ENCODE data around the gene SEMA6D.

DNA sequence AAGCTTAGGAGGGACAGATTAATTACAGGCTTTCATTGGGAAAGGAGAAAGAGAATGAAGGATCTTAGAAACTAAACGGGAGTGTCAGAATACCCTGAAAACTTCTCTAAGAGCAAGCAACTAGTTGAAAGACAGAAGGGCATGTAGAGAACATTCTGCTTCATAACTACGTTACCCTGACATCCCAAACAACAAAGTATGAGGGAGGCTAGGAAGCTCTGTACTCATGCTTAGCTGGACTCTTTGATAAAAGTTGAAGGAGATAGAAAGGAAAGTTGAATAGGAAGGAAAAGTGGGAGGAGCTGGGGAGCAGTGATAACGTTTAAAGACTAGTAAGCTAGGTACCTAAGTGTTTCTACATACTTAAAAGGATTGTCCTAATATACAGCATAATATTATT, 64.2 kb downstream of the SEMA6D start:
- TF ChIP-seq, protein P1, sequence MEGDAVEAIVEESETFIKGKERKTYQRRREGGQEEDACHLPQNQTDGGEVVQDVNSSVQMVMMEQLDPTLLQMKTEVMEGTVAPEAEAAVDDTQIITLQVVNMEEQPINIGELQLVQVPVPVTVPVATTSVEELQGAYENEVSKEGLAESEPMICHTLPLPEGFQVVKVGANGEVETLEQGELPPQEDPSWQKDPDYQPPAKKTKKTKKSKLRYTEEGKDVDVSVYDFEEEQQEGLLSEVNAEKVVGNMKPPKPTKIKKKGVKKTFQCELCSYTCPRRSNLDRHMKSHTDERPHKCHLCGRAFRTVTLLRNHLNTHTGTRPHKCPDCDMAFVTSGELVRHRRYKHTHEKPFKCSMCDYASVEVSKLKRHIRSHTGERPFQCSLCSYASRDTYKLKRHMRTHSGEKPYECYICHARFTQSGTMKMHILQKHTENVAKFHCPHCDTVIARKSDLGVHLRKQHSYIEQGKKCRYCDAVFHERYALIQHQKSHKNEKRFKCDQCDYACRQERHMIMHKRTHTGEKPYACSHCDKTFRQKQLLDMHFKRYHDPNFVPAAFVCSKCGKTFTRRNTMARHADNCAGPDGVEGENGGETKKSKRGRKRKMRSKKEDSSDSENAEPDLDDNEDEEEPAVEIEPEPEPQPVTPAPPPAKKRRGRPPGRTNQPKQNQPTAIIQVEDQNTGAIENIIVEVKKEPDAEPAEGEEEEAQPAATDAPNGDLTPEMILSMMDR (IDR thresholded peaks at IDR 0.05; ENCODE audit: low read length) = no peak
- no peak for TF ChIP-seq EZH2phosphoT487 (IDR thresholded peaks at IDR 0.05; ENCODE audit: low read length)

Measured in MM.1S (cell line).